ENCODE measurements around the gene GALNT17.

Gene GALNT17

GRCh38 chr7:71750290-71750689 is 618.3 kb downstream of the GALNT17 start:
- TF ChIP-seq RAD21 (IDR thresholded peaks at IDR 0.05; ENCODE audit: low read depth) = no peak
- TF ChIP-seq NFIC (IDR thresholded peaks at IDR 0.05) = no peak
- TF ChIP-seq MAX (IDR thresholded peaks at IDR 0.05) = no peak
- no peak for TF ChIP-seq TAF1 (IDR thresholded peaks at IDR 0.05; ENCODE audit: low read depth)
- TF ChIP-seq FOXM1 (IDR thresholded peaks at IDR 0.05; ENCODE audit: borderline replicate concordance, low read depth) = no peak
- no peak for TF ChIP-seq EP300 (IDR thresholded peaks at IDR 0.05; ENCODE audit: borderline replicate concordance)
- no peak for TF ChIP-seq ZBTB7A (IDR thresholded peaks at IDR 0.05; ENCODE audit: low read depth)
- TF ChIP-seq EGR1 (IDR thresholded peaks at IDR 0.05) = no peak
- TF ChIP-seq, protein P1, sequence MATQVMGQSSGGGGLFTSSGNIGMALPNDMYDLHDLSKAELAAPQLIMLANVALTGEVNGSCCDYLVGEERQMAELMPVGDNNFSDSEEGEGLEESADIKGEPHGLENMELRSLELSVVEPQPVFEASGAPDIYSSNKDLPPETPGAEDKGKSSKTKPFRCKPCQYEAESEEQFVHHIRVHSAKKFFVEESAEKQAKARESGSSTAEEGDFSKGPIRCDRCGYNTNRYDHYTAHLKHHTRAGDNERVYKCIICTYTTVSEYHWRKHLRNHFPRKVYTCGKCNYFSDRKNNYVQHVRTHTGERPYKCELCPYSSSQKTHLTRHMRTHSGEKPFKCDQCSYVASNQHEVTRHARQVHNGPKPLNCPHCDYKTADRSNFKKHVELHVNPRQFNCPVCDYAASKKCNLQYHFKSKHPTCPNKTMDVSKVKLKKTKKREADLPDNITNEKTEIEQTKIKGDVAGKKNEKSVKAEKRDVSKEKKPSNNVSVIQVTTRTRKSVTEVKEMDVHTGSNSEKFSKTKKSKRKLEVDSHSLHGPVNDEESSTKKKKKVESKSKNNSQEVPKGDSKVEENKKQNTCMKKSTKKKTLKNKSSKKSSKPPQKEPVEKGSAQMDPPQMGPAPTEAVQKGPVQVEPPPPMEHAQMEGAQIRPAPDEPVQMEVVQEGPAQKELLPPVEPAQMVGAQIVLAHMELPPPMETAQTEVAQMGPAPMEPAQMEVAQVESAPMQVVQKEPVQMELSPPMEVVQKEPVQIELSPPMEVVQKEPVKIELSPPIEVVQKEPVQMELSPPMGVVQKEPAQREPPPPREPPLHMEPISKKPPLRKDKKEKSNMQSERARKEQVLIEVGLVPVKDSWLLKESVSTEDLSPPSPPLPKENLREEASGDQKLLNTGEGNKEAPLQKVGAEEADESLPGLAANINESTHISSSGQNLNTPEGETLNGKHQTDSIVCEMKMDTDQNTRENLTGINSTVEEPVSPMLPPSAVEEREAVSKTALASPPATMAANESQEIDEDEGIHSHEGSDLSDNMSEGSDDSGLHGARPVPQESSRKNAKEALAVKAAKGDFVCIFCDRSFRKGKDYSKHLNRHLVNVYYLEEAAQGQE (IDR thresholded peaks at IDR 0.05; ENCODE audit: low read depth) = no peak
- no peak for TF ChIP-seq TEAD4 (IDR thresholded peaks at IDR 0.05)

GRCh38 chr7:71752171-71752935 is 620.4 kb downstream of the GALNT17 start:
- TF ChIP-seq, protein P1 (IDR thresholded peaks at IDR 0.05; ENCODE audit: low read depth) = no peak
- TF ChIP-seq EP300 (IDR thresholded peaks at IDR 0.05; ENCODE audit: borderline replicate concordance) = no peak
- peak; percentile 55; the same call in 1 of the 2 replicates for TF ChIP-seq RAD21 (IDR thresholded peaks at IDR 0.05; ENCODE audit: low read depth)
- TF ChIP-seq CREB1 (IDR thresholded peaks at IDR 0.05; ENCODE audit: low read depth) = no peak

GRCh38 chr7:71753236-71753635 is 621.3 kb downstream of the GALNT17 start:
- TF ChIP-seq USF1 (IDR thresholded peaks at IDR 0.05) = no peak
- TF ChIP-seq CEBPB (IDR thresholded peaks at IDR 0.05) = no peak
- no peak for TF ChIP-seq MAX (IDR thresholded peaks at IDR 0.05)
- no peak for TF ChIP-seq TAF1 (IDR thresholded peaks at IDR 0.05; ENCODE audit: low read depth)
- TF ChIP-seq, protein P1 (IDR thresholded peaks at IDR 0.05; ENCODE audit: low read depth) = no peak
- no peak for TF ChIP-seq NFIC (IDR thresholded peaks at IDR 0.05)
- TF ChIP-seq EP300 (IDR thresholded peaks at IDR 0.05; ENCODE audit: borderline replicate concordance) = no peak

DNA sequence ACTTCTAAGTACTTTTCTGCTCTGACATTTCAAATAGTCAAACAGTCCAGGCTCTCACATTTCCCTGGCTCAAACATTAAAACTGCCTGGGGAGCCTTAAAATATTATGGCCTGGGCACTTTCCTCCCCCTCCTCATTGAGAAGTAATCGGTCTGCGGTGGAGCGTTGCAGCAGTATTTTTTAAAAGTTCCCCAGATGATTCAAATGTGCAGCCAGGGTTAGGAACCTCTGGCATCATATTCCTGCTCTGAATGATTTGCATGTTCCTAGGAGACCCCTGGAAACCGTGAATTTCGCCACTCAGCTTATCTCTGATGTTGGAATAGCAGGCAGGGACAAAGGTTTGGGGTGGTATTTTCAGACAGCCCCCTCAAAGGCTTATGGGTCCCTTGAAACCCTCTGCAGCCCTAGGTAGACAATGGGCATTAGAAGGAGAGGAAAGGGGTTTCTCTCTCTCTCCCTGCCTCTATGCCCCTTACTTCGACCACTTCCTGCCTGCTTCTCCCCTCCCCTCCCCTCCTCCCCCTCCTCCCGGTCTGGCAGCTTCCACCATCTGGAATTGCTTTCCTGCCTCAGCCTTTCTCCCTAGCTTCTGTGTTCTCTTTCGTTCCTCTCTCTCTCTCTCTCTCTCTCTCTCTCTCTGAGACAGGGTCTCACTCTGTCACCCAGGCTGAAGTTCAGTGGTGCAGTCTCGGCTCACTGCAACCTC is 622.2 kb downstream of the GALNT17 start:
- no peak for TF ChIP-seq NFIC (IDR thresholded peaks at IDR 0.05)
- no peak for TF ChIP-seq TAF1 (IDR thresholded peaks at IDR 0.05; ENCODE audit: low read depth)

DNA sequence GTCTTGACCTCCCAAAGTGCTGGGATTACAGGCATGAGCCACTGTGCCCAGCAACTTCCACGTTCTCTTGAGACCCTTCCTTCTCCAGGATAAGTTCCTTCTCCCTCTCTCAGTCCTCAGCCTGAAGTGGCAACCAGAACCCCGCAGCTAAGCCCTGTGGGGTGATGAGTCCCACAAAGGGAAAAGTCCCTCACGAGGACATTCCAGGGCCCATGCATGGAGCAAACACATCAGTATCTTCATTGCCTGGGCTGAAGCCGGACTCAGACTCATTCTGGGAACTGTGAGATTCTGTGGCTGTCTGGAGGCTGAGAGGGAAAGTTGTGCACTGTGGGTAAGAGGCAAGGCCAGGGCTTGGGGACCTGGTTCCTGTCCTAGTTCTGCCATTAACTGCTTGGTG is 622.9 kb downstream of the GALNT17 start:
- no peak for TF ChIP-seq CEBPB (IDR thresholded peaks at IDR 0.05)

DNA sequence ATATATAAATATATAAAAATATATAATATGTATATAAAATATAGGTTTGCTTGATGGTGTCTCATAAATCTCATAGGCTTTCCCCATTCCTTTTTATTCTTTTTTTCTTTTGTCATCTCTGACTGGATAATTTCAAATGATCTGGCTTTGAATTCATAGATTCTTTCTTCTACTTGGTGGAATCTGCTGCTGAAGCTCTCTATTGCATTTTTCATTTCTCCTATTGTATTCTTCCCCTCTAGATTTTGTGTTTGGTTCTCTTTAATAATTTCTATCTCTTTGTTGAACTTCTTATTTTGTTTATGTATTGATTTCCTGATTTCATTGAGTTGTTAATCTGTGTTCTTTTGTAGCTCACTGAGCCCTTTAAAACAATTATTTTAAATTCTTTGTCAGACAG is 629.4 kb downstream of the GALNT17 start:
- TF ChIP-seq RAD21 (IDR thresholded peaks at IDR 0.05; ENCODE audit: low read depth) = no peak
- no peak for TF ChIP-seq NFIC (IDR thresholded peaks at IDR 0.05)
- no peak for TF ChIP-seq MAX (IDR thresholded peaks at IDR 0.05)
